IPS DF 6.9 (cell line): Measurements from ENCODE around the gene GEMIN7.

ENCODE experiments used
- DNase-seq: peaks from one replicate; pipeline ENCODE4 v3.0.0-alpha.2; 2013; ENCODE audit warnings: low read depth, low spot score
- H3K27ac ChIP-seq: one replicate; pipeline ENCODE4 v1.5.1; 2013; ENCODE audit warnings: low read length, control low read depth
- H3K27me3 ChIP-seq: 2 replicates; pipeline ENCODE4 v1.6.1; 2013; ENCODE audit warnings: mild to moderate bottlenecking, low read length; ENCODE audit not compliant: control insufficient read depth, insufficient read depth
- H3K36me3 ChIP-seq: 2 replicates; pipeline ENCODE4 v1.6.1; 2013; ENCODE audit warnings: low read length; ENCODE audit not compliant: control insufficient read depth, insufficient read depth
- H3K4me1 ChIP-seq: 2 replicates; pipeline ENCODE4 v1.6.1; 2013; ENCODE audit warnings: low read length; ENCODE audit not compliant: control insufficient read depth, insufficient read depth
- H3K4me3 ChIP-seq: 2 replicates; pipeline ENCODE4 v1.5.1; 2013; ENCODE audit warnings: mild to moderate bottlenecking, low read length
- H3K9me3 ChIP-seq: 2 replicates; pipeline ENCODE4 v1.6.1; 2013; ENCODE audit warnings: low read length, inconsistent platforms; ENCODE audit not compliant: control insufficient read depth, insufficient read depth
- WGBS: extraction: QIAGEN DNeasy Blood & Tissue Kit; methylation state at CpG from one replicate; pipeline ENCODE4 v1.1.7; 2013; ENCODE audit warnings: mixed read lengths, missing lambda C conversion rate; ENCODE audit not compliant: insufficient read length, insufficient coverage; 5-methylcytosine and 5-hydroxymethylcytosine counted together

Gene GEMIN7

DNA sequence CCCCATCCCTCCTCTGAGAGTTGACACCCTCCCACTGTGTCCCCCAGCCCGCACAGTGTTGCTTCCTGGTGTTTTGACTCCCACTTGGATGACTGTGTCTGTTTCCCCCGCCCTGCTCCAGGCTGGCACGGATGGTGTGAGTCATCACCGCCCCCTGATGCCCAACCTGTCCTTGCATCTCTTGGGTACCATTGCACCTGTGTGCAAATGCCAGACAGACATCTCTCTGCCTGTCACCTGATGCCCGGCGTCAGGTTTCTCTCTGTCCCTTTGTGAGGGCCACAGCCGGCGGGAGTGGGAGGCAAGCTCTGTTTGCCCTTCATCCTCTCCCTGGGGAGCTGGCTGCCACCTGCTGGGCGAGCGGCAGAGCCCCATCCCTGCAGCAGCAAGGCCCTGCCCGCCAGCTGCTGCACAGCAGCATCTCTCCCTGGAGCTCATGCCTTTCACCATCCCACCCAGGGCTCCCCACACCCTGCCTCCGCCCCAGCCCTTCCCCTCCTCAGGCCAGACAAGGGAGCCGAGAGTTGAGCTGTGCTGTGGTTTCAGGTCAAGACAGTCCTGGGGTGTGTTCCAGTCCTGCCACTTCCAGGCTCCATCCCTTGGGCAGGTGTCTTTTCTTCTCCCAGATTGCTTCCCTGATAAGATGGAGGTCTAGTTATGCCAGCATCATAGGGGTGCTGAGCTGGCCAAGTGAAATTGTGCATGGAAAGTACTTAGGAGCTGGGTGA, 52.0 kb downstream of the GEMIN7 start:
- DNase-seq = no peak
- WGBS = no CpG with 5 or more reads among the region's 13 CpGs
- Histone ChIP-seq H3K9me3 (no peaks in the 10 kb centered on the region), H3K27me3 (no peaks in the 10 kb centered on the region), H3K4me3 (no peak overlapping the region), H3K36me3 (no peaks in the 10 kb centered on the region), H3K4me1 (peaks cover 6% of the 10 kb centered on the region), H3K27ac (no peak overlapping the region)

DNA sequence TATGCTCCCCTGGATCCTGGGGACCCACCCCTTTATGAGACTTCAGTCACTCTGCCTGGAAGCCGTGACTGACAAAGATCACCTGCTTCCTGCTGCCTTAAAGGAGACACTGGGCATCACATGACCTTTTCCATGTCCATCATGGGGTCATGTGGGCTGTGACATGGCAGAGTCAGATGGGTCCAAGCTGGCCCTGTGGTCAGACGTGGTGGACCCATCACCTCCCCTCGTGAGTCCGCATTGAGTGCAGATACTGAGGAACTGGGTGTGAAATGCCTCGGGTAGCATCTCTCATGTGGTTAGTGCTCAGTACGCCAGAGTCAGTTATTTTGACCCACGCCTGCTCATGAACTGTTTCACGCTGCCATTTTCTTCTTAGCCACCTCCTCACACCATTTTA, 54.6 kb downstream of the GEMIN7 start:
- Histone ChIP-seq H3K4me1 (peaks cover 6% of the 10 kb centered on the region), H3K27me3 (no peaks in the 10 kb centered on the region), H3K4me3 (no peak overlapping the region), H3K36me3 (no peaks in the 10 kb centered on the region; the same call in 1 of the 2 replicates), H3K27ac (no peak overlapping the region), H3K9me3 (no peaks in the 10 kb centered on the region)
- no CpG with 5 or more reads among the region's 8 CpGs for WGBS
- no peak for DNase-seq

DNA sequence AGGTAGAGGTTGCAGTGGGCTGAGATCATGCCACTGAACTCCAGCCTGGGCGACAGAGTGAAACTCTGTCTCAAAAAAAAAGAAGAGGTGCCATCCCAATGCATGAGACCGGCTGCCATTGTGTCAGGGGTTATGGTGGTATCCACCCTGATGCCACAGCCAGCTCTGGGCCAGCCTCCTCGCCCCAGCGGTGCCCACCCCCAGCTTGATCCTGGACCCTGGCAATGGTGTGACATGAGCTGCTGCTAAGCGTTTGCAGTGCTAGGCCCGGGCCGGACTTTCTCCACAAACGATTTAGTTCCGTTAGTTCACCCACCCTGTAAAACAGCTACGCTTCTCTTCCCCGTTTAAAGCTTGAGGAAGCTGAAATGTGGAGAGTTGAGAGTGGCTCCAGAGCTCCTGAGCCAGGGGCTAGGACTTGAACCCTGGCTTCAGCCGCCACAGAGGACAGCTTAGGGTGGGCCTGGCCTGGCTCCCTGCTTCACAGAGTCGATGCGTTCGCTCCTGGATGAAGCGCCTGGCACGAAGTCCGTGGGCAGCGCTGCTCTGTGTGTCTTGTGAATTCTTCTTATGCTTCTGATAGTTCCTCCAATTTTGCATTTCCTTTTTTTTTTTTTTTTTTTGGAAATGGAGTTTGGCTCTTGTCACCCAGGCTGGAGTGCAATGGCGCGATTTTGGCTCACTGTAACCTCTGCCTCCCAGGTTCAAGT, 56.3 kb downstream of the GEMIN7 start:
- Histone ChIP-seq H3K27me3 (no peaks in the 10 kb centered on the region), H3K27ac (no peak overlapping the region), H3K4me1 (peaks cover 5% of the 10 kb centered on the region), H3K4me3 (no peak overlapping the region), H3K9me3 (no peaks in the 10 kb centered on the region), H3K36me3 (no peaks in the 10 kb centered on the region; the same call in 1 of the 2 replicates)
- DNase-seq = no peak
- WGBS = no CpG with 5 or more reads among the region's 21 CpGs

DNA sequence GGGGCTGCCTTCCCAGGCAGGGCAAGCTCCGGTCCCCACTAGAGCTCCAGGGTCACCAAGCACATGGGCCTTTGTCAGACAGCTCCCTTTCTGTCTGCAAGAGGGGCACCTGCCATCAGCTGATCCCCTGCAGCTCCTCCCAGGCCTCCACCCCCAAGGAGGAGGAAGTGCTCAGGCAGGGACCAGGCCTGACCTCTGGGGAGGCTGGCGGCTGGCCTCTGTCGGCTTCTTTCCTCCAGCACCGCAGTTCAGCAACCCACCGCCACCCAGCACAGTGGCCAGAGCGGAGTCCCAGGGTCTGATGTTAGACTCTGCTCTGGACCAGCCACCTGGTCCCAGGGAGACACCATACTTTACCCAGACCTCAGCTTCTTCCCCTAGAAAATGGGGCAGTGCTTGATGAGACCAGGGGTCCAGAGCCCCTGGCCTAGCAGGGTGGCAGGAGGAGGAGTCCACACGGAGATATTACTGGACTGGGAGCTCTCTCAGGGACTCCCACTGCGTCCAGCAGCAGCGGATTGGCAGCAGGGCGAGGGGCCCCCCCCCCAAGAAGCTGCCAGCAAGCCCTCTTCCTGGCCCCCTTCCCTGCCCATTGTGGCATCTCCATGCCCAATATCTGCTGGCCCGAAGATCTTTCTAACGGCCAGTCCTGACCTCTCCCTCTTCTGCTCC, 57.6 kb downstream of the GEMIN7 start:
- no CpG with 5 or more reads among the region's 12 CpGs for WGBS
- H3K36me3 ChIP-seq = peaks cover 1% of the 10 kb centered on the region; the same call in 1 of the 2 replicates
- DNase-seq = no peak
- H3K4me3 ChIP-seq = no peak overlapping the region
- no peaks in the 10 kb centered on the region for H3K9me3 ChIP-seq
- H3K27me3 ChIP-seq = no peaks in the 10 kb centered on the region
- no peak overlapping the region for H3K27ac ChIP-seq
- peaks cover 1% of the 10 kb centered on the region for H3K4me1 ChIP-seq

- no peak overlapping the region for H3K27ac ChIP-seq
- H3K9me3 ChIP-seq = no peaks in the 10 kb centered on the region
- WGBS = no CpG with 5 or more reads among the region's 17 CpGs
- H3K27me3 ChIP-seq = no peaks in the 10 kb centered on the region
- peaks cover 7% of the 10 kb centered on the region; the same call in 1 of the 2 replicates for H3K36me3 ChIP-seq
- no peak for DNase-seq
- peaks cover 1% of the 10 kb centered on the region for H3K4me1 ChIP-seq
- no peak overlapping the region for H3K4me3 ChIP-seq
Observed at GRCh38 chr19:45137179-45137761, 58.2 kb downstream of the GEMIN7 start.

- DNase-seq = no peak
- H3K27ac ChIP-seq = no peak overlapping the region
- no peaks in the 10 kb centered on the region for H3K27me3 ChIP-seq
- H3K4me1 ChIP-seq = peaks cover 1% of the 10 kb centered on the region
- H3K4me3 ChIP-seq = no peak overlapping the region
- no CpG with 5 or more reads among the region's 11 CpGs for WGBS
- H3K36me3 ChIP-seq = peaks cover 10% of the 10 kb centered on the region; the same call in 1 of the 2 replicates
- no peaks in the 10 kb centered on the region for H3K9me3 ChIP-seq
Observed at GRCh38 chr19:45138303-45138751, 59.3 kb downstream of the GEMIN7 start.

- peaks cover 1% of the 10 kb centered on the region for H3K4me1 ChIP-seq
- no peak overlapping the region for H3K4me3 ChIP-seq
- DNase-seq = no peak
- H3K9me3 ChIP-seq = no peaks in the 10 kb centered on the region
- H3K36me3 ChIP-seq = peaks cover 11% of the 10 kb centered on the region; the same call in 1 of the 2 replicates
- no peak overlapping the region for H3K27ac ChIP-seq
- no CpG with 5 or more reads among the region's 24 CpGs for WGBS
- no peaks in the 10 kb centered on the region for H3K27me3 ChIP-seq
Observed at GRCh38 chr19:45139286-45140143, 60.5 kb downstream of the GEMIN7 start.

DNA sequence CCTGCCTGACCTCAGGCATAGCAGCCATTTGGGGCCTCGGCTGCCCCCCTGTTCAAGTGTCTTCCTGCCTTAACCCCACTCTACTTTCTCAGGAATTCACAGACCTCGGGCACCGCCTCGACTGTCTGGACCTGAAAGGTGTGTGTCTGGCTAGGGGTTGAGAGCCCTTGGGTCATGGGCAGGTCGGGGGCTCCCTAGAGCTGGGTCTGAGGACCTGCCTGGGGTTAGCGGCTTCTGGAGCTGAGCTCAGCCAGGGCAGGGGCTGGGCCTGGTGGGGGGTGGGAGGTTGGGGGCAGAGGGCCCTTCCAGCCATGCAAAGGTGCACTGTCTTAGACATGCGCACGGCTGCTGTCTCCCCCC, 61.1 kb downstream of the GEMIN7 start:
- Histone ChIP-seq H3K27ac (no peak overlapping the region), H3K36me3 (peaks cover 15% of the 10 kb centered on the region; the same call in 1 of the 2 replicates), H3K27me3 (no peaks in the 10 kb centered on the region), H3K4me3 (no peak overlapping the region), H3K9me3 (no peaks in the 10 kb centered on the region), H3K4me1 (peaks cover 1% of the 10 kb centered on the region)
- no CpG with 5 or more reads among the region's 8 CpGs for WGBS
- DNase-seq = no peak

DNA sequence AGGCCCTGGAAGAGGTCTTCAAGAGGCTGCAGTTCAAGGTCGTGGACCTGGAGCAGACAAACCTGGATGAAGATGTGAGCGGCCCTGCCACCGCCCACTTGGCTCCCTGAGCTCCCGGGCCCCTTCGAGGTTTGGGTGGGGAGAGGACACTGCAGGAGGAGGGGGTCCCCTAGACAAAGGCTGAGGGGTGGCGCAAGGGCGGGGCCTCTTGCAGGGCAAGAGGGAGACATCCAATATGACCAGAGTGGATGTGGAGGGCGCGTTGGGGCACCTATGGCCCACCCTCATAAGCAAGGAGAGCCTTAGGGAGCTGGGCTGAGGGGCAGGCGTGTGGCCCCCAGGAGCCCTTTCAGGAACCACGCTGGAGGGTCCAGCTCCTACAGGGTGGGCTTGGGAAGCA, 61.5 kb downstream of the GEMIN7 start:
- Histone ChIP-seq H3K9me3 (no peaks in the 10 kb centered on the region), H3K4me3 (no peak overlapping the region)

More for the DNA sequence above, 61.5 kb downstream of the GEMIN7 start:
- no CpG with 5 or more reads among the region's 11 CpGs for WGBS
- Histone ChIP-seq H3K27ac (no peak overlapping the region), H3K36me3 (peaks cover 15% of the 10 kb centered on the region; the same call in 1 of the 2 replicates), H3K4me1 (peaks cover 1% of the 10 kb centered on the region), H3K27me3 (no peaks in the 10 kb centered on the region)
- no peak for DNase-seq
